Body of pancreas (tissue), 4 donors: ENCODE measurements around the gene GPR42. TPM values are rescaled to one million over a fixed set of nuclear protein-coding genes. Genes with fewer than 3 reads are reported as not detected.

Experiments
- ATAC-seq: fragments of 150-250 bp; one replicate; pipeline ENCODE4 v1.9.1; 2016
- DNase-seq, 4 donors: peaks; one replicate each; pipeline ENCODE4 v3.0.0-alpha.2; 2019
- H3K27ac ChIP-seq, 4 donors: fragments of 200-600 bp; sonication (generic); 1 replicate in 3 of 4; 2 replicates in 1 of 4; pipeline versions ENCODE4 v1.5.1 to v1.6.1; 2016 to 2019; ENCODE audit warnings: mild to moderate bottlenecking in 1 of 4, mixed read lengths in 1 of 4, moderate library complexity in 1 of 4
- H3K27me3 ChIP-seq, 2 donors: fragments of 200-600 bp; sonication (generic); one replicate each; pipeline ENCODE4 v1.6.0; 2016; ENCODE audit warnings: mild to moderate bottlenecking in 1 of 2
- H3K36me3 ChIP-seq, 2 donors: fragments of 200-600 bp; sonication (generic); replicated peaks in 1 of 2; 2 replicates each; pipeline ENCODE4 v1.5.1; 2016; ENCODE audit warnings: low read depth in 2 of 2; ENCODE audit not compliant: insufficient read depth in 1 of 2
- H3K4me1 ChIP-seq: fragments of 200-600 bp; sonication (generic); one replicate; pipeline ENCODE4 v1.6.0; 2016
- H3K4me3 ChIP-seq, 2 donors: fragments of 200-600 bp; sonication (generic); 1 replicate in 1 of 2; 2 replicates in 1 of 2; pipeline ENCODE4 v1.5.1; 2016 to 2019
- H3K9me3 ChIP-seq, 3 donors: fragments of 200-600 bp; sonication (generic); 1 replicate in 2 of 3; 2 replicates in 1 of 3; pipeline ENCODE4 v1.5.1; 2016
- POLR2A ChIP-seq, 3 donors: fragments of 450-650 bp; IDR thresholded peaks; one replicate each; pipeline ENCODE4 v1.6.1; 2016; ENCODE audit warnings: antibody characterized with exemption in 3 of 3, mild to moderate bottlenecking in 2 of 3
- WGBS, 2 donors: methylation state at CpG; one replicate each; pipeline ENCODE4 v1.1.5; 2017; 5-methylcytosine and 5-hydroxymethylcytosine counted together
- intact Hi-C: fragments of 100-400 bp; cut with DNase I; formaldehyde crosslinking; loops from one replicate; pipeline ENCODE4 v1.15.1; 2023
- total RNA-seq, 2 donors: library from RNA; depleted of rRNA; stranded (reverse); fragments of >200 nt; gene quantifications; one replicate each; pipeline ENCODE4 v1.1.0, GENCODE V29; 2016
- TF ChIP-seq, protein P1 (sequence below), 7 experiments: fragments of 450-650 bp in 4 of 7; fragments of 200-600 bp in 3 of 7; sonication (generic) in 3 of 7; IDR thresholded peaks; one replicate each; pipeline ENCODE4 v1.5.1; 2016 to 2019; ENCODE audit warnings: antibody characterized with exemption in 7 of 7

GPR42 gene
- total RNA-seq, 2 donors from 2014 or later, result not detected

- TF ChIP-seq POLR2A (IDR thresholded peaks at IDR 0.05), result no peak
- TF ChIP-seq, protein P1, sequence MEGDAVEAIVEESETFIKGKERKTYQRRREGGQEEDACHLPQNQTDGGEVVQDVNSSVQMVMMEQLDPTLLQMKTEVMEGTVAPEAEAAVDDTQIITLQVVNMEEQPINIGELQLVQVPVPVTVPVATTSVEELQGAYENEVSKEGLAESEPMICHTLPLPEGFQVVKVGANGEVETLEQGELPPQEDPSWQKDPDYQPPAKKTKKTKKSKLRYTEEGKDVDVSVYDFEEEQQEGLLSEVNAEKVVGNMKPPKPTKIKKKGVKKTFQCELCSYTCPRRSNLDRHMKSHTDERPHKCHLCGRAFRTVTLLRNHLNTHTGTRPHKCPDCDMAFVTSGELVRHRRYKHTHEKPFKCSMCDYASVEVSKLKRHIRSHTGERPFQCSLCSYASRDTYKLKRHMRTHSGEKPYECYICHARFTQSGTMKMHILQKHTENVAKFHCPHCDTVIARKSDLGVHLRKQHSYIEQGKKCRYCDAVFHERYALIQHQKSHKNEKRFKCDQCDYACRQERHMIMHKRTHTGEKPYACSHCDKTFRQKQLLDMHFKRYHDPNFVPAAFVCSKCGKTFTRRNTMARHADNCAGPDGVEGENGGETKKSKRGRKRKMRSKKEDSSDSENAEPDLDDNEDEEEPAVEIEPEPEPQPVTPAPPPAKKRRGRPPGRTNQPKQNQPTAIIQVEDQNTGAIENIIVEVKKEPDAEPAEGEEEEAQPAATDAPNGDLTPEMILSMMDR (IDR thresholded peaks at IDR 0.05), result no peak
- no peak overlapping the region for H3K27ac ChIP-seq
- no peaks in the 10 kb centered on the region for H3K4me1 ChIP-seq
- intact Hi-C loops, result no loop called here
- 80 to 93% methylated on average over 5 of the region's 5 CpGs for WGBS, 2 donors
- H3K9me3 ChIP-seq, result no peaks in the 10 kb centered on the region
- no peaks in the 10 kb centered on the region for H3K27me3 ChIP-seq
- H3K36me3 ChIP-seq, result no peaks in the 10 kb centered on the region
- no peak overlapping the region for H3K4me3 ChIP-seq
- no peak for ATAC-seq
- no peak for DNase-seq
These were observed 38.3 kb downstream of the GPR42 start for GRCh38 chr19:35409191-35409590.

GRCh38 chr19:35410487-35410886 lies 39.6 kb downstream of the GPR42 start:
- no peaks in the 10 kb centered on the region for H3K27me3 ChIP-seq
- TF ChIP-seq POLR2A (IDR thresholded peaks at IDR 0.05), result no peak
- TF ChIP-seq, protein P1 (IDR thresholded peaks at IDR 0.05), result no peak
- intact Hi-C loops, result no loop called here
- no peaks in the 10 kb centered on the region for H3K9me3 ChIP-seq
- no peak overlapping the region for H3K27ac ChIP-seq
- no peaks in the 10 kb centered on the region for H3K4me1 ChIP-seq
- no peaks in the 10 kb centered on the region for H3K36me3 ChIP-seq
- ATAC-seq (no peak), DNase-seq (no peak)
- 82 to 85% methylated on average over 5 of the region's 5 CpGs for WGBS, 2 donors
- H3K4me3 ChIP-seq, result no peak overlapping the region

GRCh38 chr19:35414442-35414841 lies 43.6 kb downstream of the GPR42 start:
- H3K27me3 ChIP-seq, result no peaks in the 10 kb centered on the region
- 83 to 89% methylated on average over 3 of the region's 3 CpGs for WGBS, 2 donors
- intact Hi-C loops, result no loop called here
- H3K4me3 ChIP-seq, result no peak overlapping the region
- H3K9me3 ChIP-seq, result no peaks in the 10 kb centered on the region
- H3K27ac ChIP-seq, result no peak overlapping the region
- DNase-seq (no peak), ATAC-seq (no peak)
- H3K36me3 ChIP-seq, result no peaks in the 10 kb centered on the region
- H3K4me1 ChIP-seq, result no peaks in the 10 kb centered on the region
- TF ChIP-seq, protein P1 (IDR thresholded peaks at IDR 0.05), result no peak

DNA sequence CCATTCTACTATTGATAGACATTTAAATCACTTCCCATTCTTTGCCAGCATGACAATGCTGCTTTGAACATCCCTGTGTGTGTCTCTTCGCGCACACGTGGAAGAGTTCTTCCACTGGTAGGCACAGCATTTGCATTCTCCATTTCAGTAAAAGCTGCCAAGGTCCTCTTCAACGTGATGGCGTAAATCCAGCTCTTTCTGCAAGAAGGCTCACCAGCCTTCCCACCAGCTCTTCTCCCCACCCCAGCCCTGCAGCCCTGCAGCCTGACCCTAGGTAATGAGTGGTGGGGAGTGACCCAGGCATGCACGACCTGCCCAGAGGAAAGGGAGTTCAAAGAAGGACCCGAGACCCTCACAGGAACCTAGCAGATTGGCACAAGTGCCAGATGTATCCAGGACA lies 45.5 kb downstream of the GPR42 start:
- WGBS, 2 donors, result 72 to 75% methylated on average over 7 of the region's 7 CpGs
- Histone ChIP-seq H3K4me1 (peaks cover 18% of the 10 kb centered on the region), H3K36me3 (no peaks in the 10 kb centered on the region), H3K9me3 (no peaks in the 10 kb centered on the region), H3K27ac (no peak overlapping the region), H3K4me3 (no peak overlapping the region), H3K27me3 (no peaks in the 10 kb centered on the region)
- DNase-seq (no peak), ATAC-seq (no peak)
- intact Hi-C loops, result loop anchor here (5.0 kb wide), 1 partner anchor 56 kb away; no protein-coding TSS in a partner anchor
- TF ChIP-seq, protein P1 (IDR thresholded peaks at IDR 0.05), result no peak
- no peak for TF ChIP-seq POLR2A (IDR thresholded peaks at IDR 0.05)

DNA sequence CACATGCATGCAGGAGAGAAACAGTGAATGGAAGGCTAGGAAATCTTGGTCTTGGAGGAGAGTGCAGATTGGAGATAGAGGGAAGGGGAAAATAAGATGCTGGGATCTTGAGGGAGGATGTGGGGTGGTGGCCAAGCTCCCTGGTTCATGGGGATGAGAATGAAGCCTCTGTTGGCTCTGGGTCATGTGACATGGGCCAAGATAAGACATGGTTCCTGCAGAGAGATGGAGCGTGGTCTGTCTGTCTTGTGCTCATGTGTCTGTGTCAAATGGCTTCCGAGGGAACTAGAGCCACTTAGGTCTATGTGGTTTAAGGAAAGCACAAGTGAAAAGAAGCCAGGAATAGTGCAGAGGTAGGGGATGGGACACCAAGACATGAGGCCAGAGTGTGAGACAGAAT lies 46.4 kb downstream of the GPR42 start:
- Histone ChIP-seq H3K36me3 (no peaks in the 10 kb centered on the region), H3K9me3 (no peaks in the 10 kb centered on the region), H3K4me1 (peaks cover 27% of the 10 kb centered on the region), H3K27ac (no peak overlapping the region), H3K27me3 (no peaks in the 10 kb centered on the region), H3K4me3 (no peak overlapping the region)
- ATAC-seq (no peak), DNase-seq (no peak)
- 87 to 89% methylated on average over 2 of the region's 2 CpGs for WGBS, 2 donors
- intact Hi-C loops, result loop anchor here (5.0 kb wide), 1 partner anchor 55 kb away; no protein-coding TSS in a partner anchor
- TF ChIP-seq POLR2A (IDR thresholded peaks at IDR 0.05), result no peak
- TF ChIP-seq, protein P1 (IDR thresholded peaks at IDR 0.05), result no peak
